ENCODE measurements around the gene HOXB6.

DNA sequence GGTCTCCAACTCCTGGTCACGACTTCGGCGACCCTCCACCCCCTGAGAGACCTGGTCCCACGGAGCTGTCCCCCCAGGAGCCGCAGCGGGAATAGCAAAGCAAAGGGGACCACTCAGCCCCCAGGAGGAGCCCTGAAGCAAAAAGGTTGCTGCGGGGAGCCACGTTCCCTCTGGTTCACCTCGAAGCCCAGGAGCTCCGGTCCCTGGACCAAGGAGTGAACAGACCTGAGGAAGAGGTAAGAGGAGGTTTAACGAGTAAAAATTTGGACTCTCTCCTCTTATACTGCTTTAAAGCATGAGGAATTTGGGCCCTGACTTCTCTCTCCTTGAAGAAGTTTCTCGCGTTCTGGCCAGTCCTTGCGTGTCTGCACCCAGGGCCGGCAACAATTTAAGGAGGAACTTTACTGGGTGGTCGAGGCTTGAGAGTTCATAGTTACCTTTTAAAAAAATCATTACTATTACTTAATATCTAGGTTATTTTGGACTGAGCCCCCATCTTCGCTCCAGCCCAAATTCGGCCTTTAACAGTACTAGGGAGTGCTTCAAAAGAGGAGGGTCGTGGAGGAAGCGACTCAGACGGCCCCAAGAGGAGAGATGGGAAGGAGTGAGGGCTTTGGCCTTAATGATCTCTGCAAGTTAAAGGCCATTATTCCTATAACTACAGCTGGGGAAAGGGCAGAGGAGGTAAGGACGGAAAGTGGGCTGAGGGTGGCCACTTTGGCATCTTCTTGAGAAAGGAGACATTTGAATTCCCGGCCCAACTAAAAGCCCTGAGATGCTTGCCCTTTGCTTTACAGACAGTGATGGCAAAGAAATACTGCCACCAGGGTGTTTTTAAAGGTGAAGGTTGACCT, 38.3 kb upstream of the HOXB6 start:
- TF ChIP-seq, protein P1, sequence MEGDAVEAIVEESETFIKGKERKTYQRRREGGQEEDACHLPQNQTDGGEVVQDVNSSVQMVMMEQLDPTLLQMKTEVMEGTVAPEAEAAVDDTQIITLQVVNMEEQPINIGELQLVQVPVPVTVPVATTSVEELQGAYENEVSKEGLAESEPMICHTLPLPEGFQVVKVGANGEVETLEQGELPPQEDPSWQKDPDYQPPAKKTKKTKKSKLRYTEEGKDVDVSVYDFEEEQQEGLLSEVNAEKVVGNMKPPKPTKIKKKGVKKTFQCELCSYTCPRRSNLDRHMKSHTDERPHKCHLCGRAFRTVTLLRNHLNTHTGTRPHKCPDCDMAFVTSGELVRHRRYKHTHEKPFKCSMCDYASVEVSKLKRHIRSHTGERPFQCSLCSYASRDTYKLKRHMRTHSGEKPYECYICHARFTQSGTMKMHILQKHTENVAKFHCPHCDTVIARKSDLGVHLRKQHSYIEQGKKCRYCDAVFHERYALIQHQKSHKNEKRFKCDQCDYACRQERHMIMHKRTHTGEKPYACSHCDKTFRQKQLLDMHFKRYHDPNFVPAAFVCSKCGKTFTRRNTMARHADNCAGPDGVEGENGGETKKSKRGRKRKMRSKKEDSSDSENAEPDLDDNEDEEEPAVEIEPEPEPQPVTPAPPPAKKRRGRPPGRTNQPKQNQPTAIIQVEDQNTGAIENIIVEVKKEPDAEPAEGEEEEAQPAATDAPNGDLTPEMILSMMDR (conservative IDR thresholded peaks at IDR 0.05 in 1 of 2, IDR thresholded peaks at IDR 0.05 in 1 of 2; ENCODE audit: extremely low read depth in 1 of 2, insufficient read depth in 1 of 2, low read depth in 1 of 2, low read length in 2 of 2) = no peak
- TF ChIP-seq EZH2 (IDR thresholded peaks at IDR 0.05; ENCODE audit: borderline replicate concordance, low read length) = no peak

All from mammary epithelial cell (primary cell).